ENCODE data around the gene GRIN2C.

The GRIN2C gene

DNA sequence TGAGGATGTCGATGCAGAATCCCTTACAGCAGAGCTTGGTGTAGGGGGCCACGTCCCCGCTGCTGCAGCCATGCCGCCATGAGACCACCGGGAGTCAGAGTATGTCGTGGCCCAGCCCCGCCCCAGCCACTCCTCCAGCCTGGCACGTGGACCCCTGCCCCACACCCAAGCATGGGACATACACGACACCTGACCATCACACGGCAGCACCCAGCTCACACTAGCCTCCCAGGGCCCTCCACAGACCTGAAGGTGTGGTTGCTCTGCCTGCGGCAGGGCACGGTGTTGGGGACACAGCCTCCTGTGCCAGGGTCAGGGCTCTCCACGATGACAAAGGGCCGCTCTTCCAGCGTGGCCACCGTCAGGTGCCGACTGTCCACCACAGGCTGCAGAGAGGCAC lies 9.4 kb downstream of the GRIN2C start:
- DNase-seq (ENCODE audit: extremely low read depth, insufficient read length): no peak
- Histone ChIP-seq H3K27me3 (replicated peaks; ENCODE audit: control insufficient read depth, insufficient read depth, low read length) (no peaks in the 10 kb centered on the region; the same call in none of the 2 replicates), H3K36me3 (ENCODE audit: control insufficient read depth, insufficient read depth, low read length) (no peaks in the 10 kb centered on the region), H3K4me3 (replicated peaks; ENCODE audit: low read depth, low read length) (no peak overlapping the region)
- TF ChIP-seq, protein P1, sequence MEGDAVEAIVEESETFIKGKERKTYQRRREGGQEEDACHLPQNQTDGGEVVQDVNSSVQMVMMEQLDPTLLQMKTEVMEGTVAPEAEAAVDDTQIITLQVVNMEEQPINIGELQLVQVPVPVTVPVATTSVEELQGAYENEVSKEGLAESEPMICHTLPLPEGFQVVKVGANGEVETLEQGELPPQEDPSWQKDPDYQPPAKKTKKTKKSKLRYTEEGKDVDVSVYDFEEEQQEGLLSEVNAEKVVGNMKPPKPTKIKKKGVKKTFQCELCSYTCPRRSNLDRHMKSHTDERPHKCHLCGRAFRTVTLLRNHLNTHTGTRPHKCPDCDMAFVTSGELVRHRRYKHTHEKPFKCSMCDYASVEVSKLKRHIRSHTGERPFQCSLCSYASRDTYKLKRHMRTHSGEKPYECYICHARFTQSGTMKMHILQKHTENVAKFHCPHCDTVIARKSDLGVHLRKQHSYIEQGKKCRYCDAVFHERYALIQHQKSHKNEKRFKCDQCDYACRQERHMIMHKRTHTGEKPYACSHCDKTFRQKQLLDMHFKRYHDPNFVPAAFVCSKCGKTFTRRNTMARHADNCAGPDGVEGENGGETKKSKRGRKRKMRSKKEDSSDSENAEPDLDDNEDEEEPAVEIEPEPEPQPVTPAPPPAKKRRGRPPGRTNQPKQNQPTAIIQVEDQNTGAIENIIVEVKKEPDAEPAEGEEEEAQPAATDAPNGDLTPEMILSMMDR (IDR thresholded peaks at IDR 0.05; ENCODE audit: insufficient read depth, low read length, poor library complexity, severe bottlenecking): no peak

DNA sequence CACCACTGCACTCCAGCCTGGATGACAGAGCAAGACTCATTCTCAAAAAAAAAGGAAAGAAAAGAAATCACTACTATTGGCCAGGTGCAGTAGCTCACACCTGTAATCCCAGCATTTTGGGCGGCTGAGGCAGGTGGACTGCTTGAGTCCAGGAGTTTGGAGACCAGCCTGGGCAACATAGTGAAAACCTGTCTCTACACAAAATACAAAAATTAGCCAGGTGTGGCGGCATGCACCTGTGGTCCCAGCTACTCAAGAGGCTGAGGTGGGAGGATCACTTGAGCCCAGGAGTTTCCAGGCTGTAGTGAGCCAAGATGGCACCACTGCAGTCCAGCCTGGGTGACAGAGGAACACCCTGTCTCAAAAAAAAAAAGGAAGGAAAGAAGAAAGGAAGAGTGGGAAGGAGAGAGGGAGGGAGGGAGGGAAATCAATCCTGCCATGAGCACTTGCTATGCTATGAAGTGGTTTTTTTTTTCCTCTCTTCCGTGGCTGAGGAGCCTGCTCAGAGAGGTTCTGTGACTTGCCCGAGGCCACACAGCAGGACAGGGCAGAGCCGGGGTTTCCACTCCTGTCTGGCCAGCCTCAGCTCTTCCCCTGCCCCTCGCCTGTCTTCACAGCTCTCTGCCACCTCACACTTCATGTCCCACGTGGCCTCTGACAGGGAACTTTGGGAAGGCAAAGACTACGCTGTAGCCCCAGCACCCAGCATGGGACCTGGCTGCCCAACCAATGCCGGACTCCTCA lies 10.9 kb downstream of the GRIN2C start:
- H3K36me3 ChIP-seq (ENCODE audit: control insufficient read depth, insufficient read depth, low read length): no peaks in the 10 kb centered on the region
- no peaks in the 10 kb centered on the region; the same call in 1 of the 2 replicates for H3K27me3 ChIP-seq (replicated peaks; ENCODE audit: control insufficient read depth, insufficient read depth, low read length)
- H3K4me3 ChIP-seq (replicated peaks; ENCODE audit: low read depth, low read length): no peak overlapping the region
- no peak for DNase-seq (ENCODE audit: extremely low read depth, insufficient read length)
- TF ChIP-seq, protein P1 (IDR thresholded peaks at IDR 0.05; ENCODE audit: insufficient read depth, low read length, poor library complexity, severe bottlenecking): no peak

DNA sequence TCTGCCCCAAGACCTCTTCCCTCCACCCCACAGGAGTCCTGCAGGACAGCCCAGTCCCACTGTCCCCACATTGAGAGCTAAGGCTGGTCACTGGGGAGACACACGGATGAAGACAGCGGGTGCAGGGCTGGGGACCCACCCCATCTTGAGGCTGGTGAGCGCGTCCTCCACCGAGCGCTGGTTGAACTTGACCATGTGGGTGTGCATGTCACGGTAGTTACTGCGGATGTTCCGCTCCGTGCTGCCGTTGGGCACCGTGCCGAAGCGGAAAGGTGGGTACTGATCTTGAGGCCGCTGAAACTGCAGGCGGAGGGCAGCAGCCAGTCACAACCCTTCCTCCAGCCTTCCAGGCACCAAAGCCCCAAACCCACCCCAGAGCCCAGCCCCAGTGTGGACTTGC lies 13.1 kb downstream of the GRIN2C start:
- Histone ChIP-seq H3K4me3 (replicated peaks; ENCODE audit: low read depth, low read length) (no peak overlapping the region), H3K27me3 (replicated peaks; ENCODE audit: control insufficient read depth, insufficient read depth, low read length) (no peaks in the 10 kb centered on the region; the same call in 1 of the 2 replicates), H3K36me3 (ENCODE audit: control insufficient read depth, insufficient read depth, low read length) (no peaks in the 10 kb centered on the region)
- TF ChIP-seq, protein P1 (IDR thresholded peaks at IDR 0.05; ENCODE audit: insufficient read depth, low read length, poor library complexity, severe bottlenecking): no peak
- DNase-seq (ENCODE audit: extremely low read depth, insufficient read length): no peak

DNA sequence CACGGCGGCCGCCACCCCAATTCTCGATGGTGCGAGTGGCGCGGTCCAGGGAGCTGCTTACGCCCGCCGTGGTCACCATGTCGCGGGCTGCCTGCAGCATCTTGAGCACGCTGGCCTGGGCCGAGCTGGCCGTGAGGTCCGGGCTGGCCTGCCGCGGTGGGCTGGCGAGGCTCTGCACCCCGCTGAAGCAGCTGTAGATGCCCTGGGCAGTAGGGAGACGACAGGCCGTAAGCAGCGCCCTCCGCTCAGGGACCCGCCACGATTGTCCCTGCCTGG lies 16.4 kb downstream of the GRIN2C start:
- H3K4me3 ChIP-seq (replicated peaks; ENCODE audit: low read depth, low read length): no peak overlapping the region
- DNase-seq (ENCODE audit: extremely low read depth, insufficient read length): no peak

DNA sequence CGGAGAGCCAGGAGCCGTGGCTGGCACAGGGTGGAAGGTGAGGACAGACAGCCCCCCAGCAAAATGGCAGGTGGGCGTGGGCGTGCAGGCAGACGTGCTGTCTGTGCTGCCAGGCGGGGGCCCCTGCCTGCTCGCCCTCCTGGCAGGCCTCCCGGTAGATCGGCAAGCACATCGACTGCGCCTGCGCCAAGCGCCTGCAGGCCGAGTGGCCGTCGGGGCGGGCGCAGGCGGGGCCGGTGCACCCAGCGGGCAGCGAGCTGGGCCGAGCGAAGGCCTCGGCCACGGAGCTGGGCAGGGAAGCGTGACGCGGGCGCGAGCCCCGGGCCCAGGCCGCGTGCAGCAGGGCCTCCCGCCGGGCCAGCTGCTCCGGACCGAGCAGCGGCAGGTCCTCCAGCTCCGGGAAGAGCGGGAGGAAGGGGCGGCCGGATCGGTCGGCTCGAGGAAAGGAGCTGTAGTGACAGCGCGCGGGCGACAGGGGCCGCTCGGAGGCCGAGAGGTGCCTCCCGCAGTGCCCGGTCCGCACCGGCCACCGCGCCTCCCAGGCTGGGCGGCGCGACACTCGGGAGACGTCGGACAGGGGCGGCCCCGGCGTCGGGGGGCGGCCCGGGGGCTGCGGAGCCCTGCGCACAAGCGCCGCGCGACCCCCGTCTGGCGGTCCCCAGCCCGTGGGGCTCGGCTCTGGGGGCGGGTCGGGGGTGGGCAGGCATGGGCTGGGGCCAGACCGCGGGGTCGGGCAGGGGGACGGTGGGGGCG lies 16.9 kb downstream of the GRIN2C start:
- TF ChIP-seq, protein P1 (IDR thresholded peaks at IDR 0.05; ENCODE audit: insufficient read depth, low read length, poor library complexity, severe bottlenecking): no peak
- H3K27me3 ChIP-seq (replicated peaks; ENCODE audit: control insufficient read depth, insufficient read depth, low read length): no peaks in the 10 kb centered on the region
- peaks cover 1% of the 10 kb centered on the region; the same call in 1 of the 2 replicates for H3K36me3 ChIP-seq (ENCODE audit: control insufficient read depth, insufficient read depth, low read length)
- no peak overlapping the region for H3K4me3 ChIP-seq (replicated peaks; ENCODE audit: low read depth, low read length)
- DNase-seq (ENCODE audit: extremely low read depth, insufficient read length): no peak

More for the DNA sequence above, 16.4 kb downstream of the GRIN2C start:
- TF ChIP-seq, protein P1 (IDR thresholded peaks at IDR 0.05; ENCODE audit: insufficient read depth, low read length, poor library complexity, severe bottlenecking): no peak
- no peaks in the 10 kb centered on the region for H3K27me3 ChIP-seq (replicated peaks; ENCODE audit: control insufficient read depth, insufficient read depth, low read length)
- H3K36me3 ChIP-seq (ENCODE audit: control insufficient read depth, insufficient read depth, low read length): peaks cover 1% of the 10 kb centered on the region; the same call in 1 of the 2 replicates
